HS-5 (cell line): ENCODE results near the gene PRR29.
"Not testable (repeated sequence)": the region's sequence is repeated elsewhere in the genome, so short reads cannot be mapped to it uniquely, and the experiment has no call there.

Experiments
- DNase-seq: peaks from one replicate; pipeline ENCODE4 v3.0.0-alpha.2; 2012; ENCODE audit warnings: low read depth

Gene PRR29

GRCh38 chr17:63997341-63998048 is 656 bp upstream of the PRR29 start:
- DNase-seq, result no peak

GRCh38 chr17:63998721-63999679 is 849 bp downstream of the PRR29 start:
- no peak for DNase-seq

- DNase-seq, result no peak
Observed at GRCh38 chr17:63999680-64000531, 1.8 kb downstream of the PRR29 start.

GRCh38 chr17:64001091-64001579 is 3.0 kb downstream of the PRR29 start:
- DNase-seq, result no peak

GRCh38 chr17:64001763-64002529 is 3.8 kb downstream of the PRR29 start:
- DNase-seq, result no peak

- DNase-seq, result no peak
Observed at GRCh38 chr17:64002658-64003525, 4.7 kb downstream of the PRR29 start.

GRCh38 chr17:64003526-64004121 is 5.5 kb downstream of the PRR29 start:
- no peak for DNase-seq

- DNase-seq, result no peak
Observed at GRCh38 chr17:64004218-64004770, 6.1 kb downstream of the PRR29 start.

GRCh38 chr17:64004903-64005733 is 7.0 kb downstream of the PRR29 start:
- no peak for DNase-seq

- DNase-seq, result no peak
Observed at GRCh38 chr17:64005734-64006167, 7.6 kb downstream of the PRR29 start.

- DNase-seq, result no peak
Observed at GRCh38 chr17:64006361-64007088, 8.4 kb downstream of the PRR29 start.

GRCh38 chr17:64007089-64007837 is 9.1 kb downstream of the PRR29 start:
- DNase-seq, result not testable (repeated sequence)

GRCh38 chr17:64007838-64008282 is 9.7 kb downstream of the PRR29 start:
- DNase-seq, result no peak

- DNase-seq, result no peak
Observed at GRCh38 chr17:64008346-64008745, 10.2 kb downstream of the PRR29 start.

- DNase-seq, result no peak
Observed at GRCh38 chr17:64008830-64009229, 10.7 kb downstream of the PRR29 start.

- DNase-seq, result no peak
Observed at GRCh38 chr17:64009571-64010402, 11.6 kb downstream of the PRR29 start.
